Omental fat pad (tissue), 4 donors: ENCODE measurements around the gene TMEFF1. TPM values are rescaled to one million over a fixed set of nuclear protein-coding genes. Genes with fewer than 3 reads are reported as not detected.
"Not testable (repeated sequence)": the region's sequence is repeated elsewhere in the genome, so short reads cannot be mapped to it uniquely, and the experiment has no call there.

ENCODE experiments used
- ATAC-seq: fragments of 150-250 bp; one replicate; pipeline ENCODE4 v1.9.1; 2016; ENCODE audit warnings: mild to moderate bottlenecking, moderate library complexity; ENCODE audit not compliant: low FRiP score
- DNase-seq: peaks from one replicate; pipeline ENCODE4 v3.0.0-alpha.2; 2019; ENCODE audit warnings: low spot score
- total RNA-seq, 4 donors: library from RNA; depleted of rRNA; stranded (reverse); fragments of >200 nt; gene quantifications; one replicate each; pipeline ENCODE4 v1.1.0, GENCODE V29; 2016
- TF ChIP-seq, protein P1 (sequence below), 3 donors: fragments of 450-650 bp; IDR thresholded peaks; one replicate each; pipeline ENCODE4 v1.5.1; 2016 to 2017; ENCODE audit warnings: antibody characterized with exemption in 3 of 3, mild to moderate bottlenecking in 3 of 3, moderate library complexity in 2 of 3

TMEFF1 gene
- total RNA-seq, 4 donors from 2014 or later, result 0.60 to 2.4 TPM; not detected in 2

GRCh38 chr9:100430286-100430940 is 42.5 kb upstream of the TMEFF1 start:
- TF ChIP-seq, protein P1, sequence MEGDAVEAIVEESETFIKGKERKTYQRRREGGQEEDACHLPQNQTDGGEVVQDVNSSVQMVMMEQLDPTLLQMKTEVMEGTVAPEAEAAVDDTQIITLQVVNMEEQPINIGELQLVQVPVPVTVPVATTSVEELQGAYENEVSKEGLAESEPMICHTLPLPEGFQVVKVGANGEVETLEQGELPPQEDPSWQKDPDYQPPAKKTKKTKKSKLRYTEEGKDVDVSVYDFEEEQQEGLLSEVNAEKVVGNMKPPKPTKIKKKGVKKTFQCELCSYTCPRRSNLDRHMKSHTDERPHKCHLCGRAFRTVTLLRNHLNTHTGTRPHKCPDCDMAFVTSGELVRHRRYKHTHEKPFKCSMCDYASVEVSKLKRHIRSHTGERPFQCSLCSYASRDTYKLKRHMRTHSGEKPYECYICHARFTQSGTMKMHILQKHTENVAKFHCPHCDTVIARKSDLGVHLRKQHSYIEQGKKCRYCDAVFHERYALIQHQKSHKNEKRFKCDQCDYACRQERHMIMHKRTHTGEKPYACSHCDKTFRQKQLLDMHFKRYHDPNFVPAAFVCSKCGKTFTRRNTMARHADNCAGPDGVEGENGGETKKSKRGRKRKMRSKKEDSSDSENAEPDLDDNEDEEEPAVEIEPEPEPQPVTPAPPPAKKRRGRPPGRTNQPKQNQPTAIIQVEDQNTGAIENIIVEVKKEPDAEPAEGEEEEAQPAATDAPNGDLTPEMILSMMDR (IDR thresholded peaks at IDR 0.05), result no peak
- DNase-seq (no peak), ATAC-seq (no peak)

DNA sequence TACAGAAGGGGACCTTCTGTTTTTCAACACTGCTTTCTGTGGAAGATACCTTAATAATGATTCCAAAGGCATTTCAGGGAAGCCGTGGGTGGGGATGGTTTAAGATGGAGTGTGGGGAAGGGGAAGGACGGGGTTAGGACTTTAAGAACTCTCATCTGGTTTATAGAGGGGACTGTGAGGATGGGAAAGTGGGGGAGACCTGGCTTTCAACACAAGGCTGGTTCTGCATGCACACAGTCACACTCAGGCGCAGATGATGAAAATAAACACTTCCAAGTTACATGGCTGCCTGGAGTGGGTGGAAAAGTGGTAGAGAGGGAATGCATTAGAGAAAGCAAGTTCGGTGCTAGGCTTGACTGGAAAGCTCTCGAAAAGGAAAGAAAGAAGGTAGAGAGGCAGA is 41.1 kb upstream of the TMEFF1 start:
- ATAC-seq, result no peak

GRCh38 chr9:100432736-100433135 is 40.2 kb upstream of the TMEFF1 start:
- ATAC-seq, result no peak
- TF ChIP-seq, protein P1 (IDR thresholded peaks at IDR 0.05), result no peak
- DNase-seq, result no peak

More for the DNA sequence above, 41.1 kb upstream of the TMEFF1 start:
- TF ChIP-seq, protein P1 (IDR thresholded peaks at IDR 0.05), result no peak
- DNase-seq, result no peak

GRCh38 chr9:100436571-100436970 is 36.4 kb upstream of the TMEFF1 start:
- DNase-seq (no peak), ATAC-seq (no peak)

GRCh38 chr9:100437860-100438805 is 34.8 kb upstream of the TMEFF1 start:
- TF ChIP-seq, protein P1 (IDR thresholded peaks at IDR 0.05), result peak in 2 of 3 donors; percentile 45 to 95
- DNase-seq, result peak; percentile 95
- peak; percentile 60 for ATAC-seq

More at GRCh38 chr9:100436571-100436970, 36.4 kb upstream of the TMEFF1 start:
- TF ChIP-seq, protein P1 (IDR thresholded peaks at IDR 0.05), result no peak

DNA sequence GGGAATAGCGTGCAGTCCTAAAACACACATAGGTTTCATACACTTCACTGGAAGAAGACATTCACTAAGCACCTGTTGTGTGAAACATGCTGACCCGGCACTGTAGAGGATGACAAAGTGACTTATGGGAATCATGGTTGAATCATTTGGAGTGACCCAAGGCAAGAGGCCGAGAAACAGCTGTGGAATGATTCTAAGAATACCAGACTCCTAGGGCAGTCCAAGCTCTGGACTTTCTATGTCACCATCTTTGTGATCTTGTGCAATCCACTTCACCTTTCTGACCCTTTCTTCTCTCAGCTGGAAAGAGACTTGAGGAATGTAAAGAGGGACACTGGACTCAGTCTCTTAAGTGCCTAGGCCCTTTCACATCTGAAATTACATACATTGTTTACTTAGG is 32.9 kb upstream of the TMEFF1 start:
- DNase-seq (no peak), ATAC-seq (no peak)
- TF ChIP-seq, protein P1 (IDR thresholded peaks at IDR 0.05), result no peak

DNA sequence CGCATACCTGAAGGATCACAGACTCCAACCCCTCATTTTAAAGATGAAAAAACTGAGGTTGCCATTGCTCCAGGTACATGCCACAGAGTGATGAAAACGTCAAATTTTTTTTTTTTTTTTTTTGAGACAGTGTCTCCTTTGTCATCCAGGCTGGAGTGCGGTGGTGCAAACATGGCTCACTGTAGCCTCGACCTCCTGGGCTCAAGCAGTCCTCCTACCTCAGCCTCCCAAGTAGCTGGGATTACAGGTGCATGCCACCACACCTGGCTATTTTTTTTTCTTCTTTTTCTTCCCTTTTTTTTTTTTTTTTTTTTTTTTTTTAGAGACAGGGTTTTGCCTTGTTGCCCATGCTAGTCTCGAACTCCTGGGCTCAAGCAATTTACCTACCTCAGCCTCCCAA is 32.5 kb upstream of the TMEFF1 start:
- ATAC-seq, DNase-seq: not testable (repeated sequence)
